ENCODE results near the gene ALDH1L2. TPM values are rescaled to one million over a fixed set of nuclear protein-coding genes. Genes with fewer than 3 reads are reported as not detected.
A peak's percentile ranks its signal among the peaks of the same experiment; 100 is the strongest.
"Not testable (repeated sequence)": the region's sequence is repeated elsewhere in the genome, so short reads cannot be mapped to it uniquely, and the experiment has no call there.

ALDH1L2 gene
- total RNA-seq, 1 donor from 2014 or later, result 5.4 TPM

- DNase-seq (ENCODE audit: extremely low spot score in 2 of 2), result peak in 1 of 2 donors; percentile 90
- peaks cover 22% of the 10 kb centered on the region for H3K4me1 ChIP-seq
- H3K27me3 ChIP-seq, result no peaks in the 10 kb centered on the region
- TF ChIP-seq POLR2AphosphoS5 (IDR thresholded peaks at IDR 0.05; ENCODE audit: insufficient read depth in 1 of 2, low read depth in 1 of 2), result peak; percentile 83 to 84
- TF ChIP-seq CTCF (IDR thresholded peaks at IDR 0.05), result no peak
- peak in 1 of 2 donors; percentile 38 for TF ChIP-seq POLR2A (IDR thresholded peaks at IDR 0.05)
- H3K4me3 ChIP-seq, result peak within 1 kb of the TSS; percentile 64 to 88
- peak within 1 kb of the TSS; percentile 54 for H3K27ac ChIP-seq
- H3K9me3 ChIP-seq, result no peaks in the 10 kb centered on the region
- intact Hi-C loops (cut with DNase I), result loop anchor here (5.0 kb wide), 1 partner anchor 1216 kb away; no protein-coding TSS in a partner anchor
- peaks cover 0 to 16% of the 10 kb centered on the region in 2 donors for H3K36me3 ChIP-seq
Observed at GRCh38 chr12:104986022-104986941, 98.0 kb downstream of the ALDH1L2 start, which contains the start of gene NOPCHAP1. NOPCHAP1 (plus strand) TSS chr12:104986316; CDS start chr12:104986353, 37 bp downstream.

- no peak for TF ChIP-seq POLR2AphosphoS5 (IDR thresholded peaks at IDR 0.05; ENCODE audit: insufficient read depth in 1 of 2, low read depth in 1 of 2)
- no peak for TF ChIP-seq CTCF (IDR thresholded peaks at IDR 0.05)
- TF ChIP-seq POLR2A (IDR thresholded peaks at IDR 0.05), result no peak
- H3K4me1 ChIP-seq, result peaks cover 22% of the 10 kb centered on the region
- intact Hi-C loops (cut with DNase I), result loop anchor here (5.0 kb wide), 1 partner anchor 1217 kb away; no protein-coding TSS in a partner anchor
- peak overlapping the region; percentile 64 to 88 for H3K4me3 ChIP-seq
- no peaks in the 10 kb centered on the region for H3K9me3 ChIP-seq
- H3K27ac ChIP-seq, result no peak overlapping the region
- DNase-seq (ENCODE audit: extremely low spot score in 2 of 2), result no peak
- peaks cover 0 to 8% of the 10 kb centered on the region in 2 donors for H3K36me3 ChIP-seq
- H3K27me3 ChIP-seq, result no peaks in the 10 kb centered on the region
Observed at GRCh38 chr12:104985206-104985605, 99.1 kb downstream of the ALDH1L2 start.

GRCh38 chr12:104977688-104978087 is 106.6 kb downstream of the ALDH1L2 start:
- H3K27me3 ChIP-seq; H3K4me1 ChIP-seq; H3K36me3 ChIP-seq; H3K27ac ChIP-seq; intact Hi-C loops (cut with DNase I); H3K9me3 ChIP-seq; H3K4me3 ChIP-seq; DNase-seq (ENCODE audit: extremely low spot score in 2 of 2): not testable (repeated sequence)

GRCh38 chr12:104976703-104977102 is 107.6 kb downstream of the ALDH1L2 start:
- intact Hi-C loops (cut with DNase I), result no loop called here
- no peak for DNase-seq (ENCODE audit: extremely low spot score in 2 of 2)

More at GRCh38 chr12:104976703-104977102, 107.6 kb downstream of the ALDH1L2 start:
- TF ChIP-seq CTCF (IDR thresholded peaks at IDR 0.05), result no peak
- TF ChIP-seq POLR2AphosphoS5 (IDR thresholded peaks at IDR 0.05; ENCODE audit: insufficient read depth in 1 of 2, low read depth in 1 of 2), result no peak
- no peak for TF ChIP-seq POLR2A (IDR thresholded peaks at IDR 0.05)
- Histone ChIP-seq H3K4me1 (no peaks in the 10 kb centered on the region), H3K4me3 (no peak overlapping the region), H3K36me3 (no peaks in the 10 kb centered on the region), H3K27ac (no peak overlapping the region), H3K9me3 (no peaks in the 10 kb centered on the region), H3K27me3 (no peaks in the 10 kb centered on the region)

Data from vagina (tissue), 2 donors.